Stimulated activated CD8-positive, alpha-beta memory T cell treated with anti-CD3 and anti-CD28 coated beads, Interleukin-12 subunit alpha, Interleukin-12 subunit beta, amount 100 ng/mL, for 4 hours (primary cell): ENCODE results near the gene GRID1.

ENCODE experiments used
- DNase-seq: peaks from one replicate; pipeline ENCODE4 v3.0.0-alpha.2; 2020; ENCODE audit warnings: low read depth

Gene GRID1

GRCh38 chr10:86312701-86313270 is 53.8 kb downstream of the GRID1 start:
- DNase-seq, result no peak

DNA sequence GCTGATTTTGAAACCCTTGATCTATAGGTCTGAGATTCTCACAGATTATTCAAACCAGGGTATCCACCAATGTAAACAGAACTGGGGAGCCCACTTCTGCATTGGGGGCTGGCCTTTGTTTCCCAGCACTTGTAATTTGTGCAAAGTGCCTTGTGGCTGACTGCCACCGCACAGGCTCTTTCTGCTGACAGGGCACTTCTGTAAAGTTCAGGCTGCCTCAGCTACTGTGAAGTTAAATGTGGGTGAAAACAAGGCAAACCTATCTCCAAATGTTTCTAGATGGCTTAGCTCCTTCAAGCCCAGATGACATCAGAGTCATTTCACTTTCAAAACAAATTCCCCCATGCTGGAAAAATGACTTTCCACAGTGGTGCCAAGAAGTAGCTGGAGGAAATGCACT is 54.7 kb downstream of the GRID1 start:
- DNase-seq, result no peak

DNA sequence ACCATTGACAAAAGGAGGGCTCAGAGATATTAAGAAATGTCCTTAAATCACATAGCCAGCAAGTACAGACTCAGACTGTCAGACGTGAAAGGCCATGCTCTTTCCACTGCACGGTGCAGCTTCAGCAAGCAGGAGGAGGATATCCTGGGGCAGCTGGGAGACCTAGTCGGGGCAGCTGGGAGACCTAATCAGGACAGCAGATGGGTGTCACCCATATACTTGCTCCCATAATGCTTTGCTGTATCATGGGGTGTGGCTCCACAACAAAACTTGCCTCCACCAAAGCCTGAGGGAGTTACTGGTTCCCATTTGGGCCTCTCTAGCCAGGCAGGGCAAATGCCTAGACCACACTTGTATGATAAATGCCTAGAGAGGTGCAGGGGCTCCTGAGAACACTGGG is 55.4 kb downstream of the GRID1 start:
- DNase-seq, result no peak

DNA sequence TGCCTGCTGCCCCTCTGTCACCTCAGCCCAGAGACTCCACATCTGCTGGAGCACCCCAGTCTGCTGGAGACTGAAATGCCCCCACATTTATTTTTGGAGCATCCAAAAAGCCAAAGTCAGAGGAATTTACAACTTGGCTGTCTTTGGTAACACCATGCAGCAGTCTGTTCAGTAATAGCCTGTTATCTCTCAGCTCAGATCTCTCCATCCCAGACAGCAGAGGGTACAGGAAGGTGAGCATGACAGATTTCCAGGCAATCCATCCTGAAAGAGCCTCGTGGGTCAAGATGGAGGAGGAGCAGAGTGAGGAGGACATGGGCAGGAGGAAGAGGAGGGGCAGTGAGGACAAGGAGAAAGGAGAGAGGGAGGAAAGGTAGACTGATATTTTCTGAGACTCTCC is 55.9 kb downstream of the GRID1 start:
- DNase-seq, result no peak

GRCh38 chr10:86310291-86310690 is 56.3 kb downstream of the GRID1 start:
- no peak for DNase-seq

- DNase-seq, result no peak
Observed at GRCh38 chr10:86308056-86308455, 58.5 kb downstream of the GRID1 start.

DNA sequence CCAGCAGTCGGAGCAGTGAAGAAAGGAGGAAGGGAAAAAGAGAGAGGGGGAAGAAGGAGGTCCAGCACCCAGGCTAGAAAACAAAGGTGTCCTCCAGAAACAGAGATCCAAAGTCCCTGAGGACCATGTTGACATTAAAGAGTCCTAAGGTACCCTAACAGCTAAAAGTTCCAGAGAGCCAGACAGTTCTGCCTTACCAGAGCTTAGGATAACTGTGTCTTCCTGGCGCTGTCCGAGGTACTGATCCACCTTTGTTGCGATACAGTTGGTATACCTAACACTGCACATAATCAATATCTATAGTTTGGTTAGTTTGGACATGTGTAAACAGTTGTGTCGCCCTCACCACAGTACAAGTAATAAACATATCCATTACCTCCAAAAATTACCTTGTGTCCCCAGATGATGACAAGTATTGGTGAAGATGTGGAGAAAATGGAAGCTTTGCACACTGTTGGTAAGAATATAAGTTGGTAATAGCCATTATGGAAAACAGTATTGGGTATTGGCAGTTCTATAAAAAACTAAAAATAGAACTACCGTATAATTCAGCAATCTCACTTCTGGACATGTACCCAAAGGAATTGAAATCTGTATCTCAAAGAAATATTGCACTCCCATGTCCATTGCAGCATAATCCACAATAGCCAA is 59.8 kb downstream of the GRID1 start:
- no peak for DNase-seq

GRCh38 chr10:86305521-86305920 is 61.1 kb downstream of the GRID1 start:
- DNase-seq, result no peak

GRCh38 chr10:86304436-86304835 is 62.2 kb downstream of the GRID1 start:
- no peak for DNase-seq

DNA sequence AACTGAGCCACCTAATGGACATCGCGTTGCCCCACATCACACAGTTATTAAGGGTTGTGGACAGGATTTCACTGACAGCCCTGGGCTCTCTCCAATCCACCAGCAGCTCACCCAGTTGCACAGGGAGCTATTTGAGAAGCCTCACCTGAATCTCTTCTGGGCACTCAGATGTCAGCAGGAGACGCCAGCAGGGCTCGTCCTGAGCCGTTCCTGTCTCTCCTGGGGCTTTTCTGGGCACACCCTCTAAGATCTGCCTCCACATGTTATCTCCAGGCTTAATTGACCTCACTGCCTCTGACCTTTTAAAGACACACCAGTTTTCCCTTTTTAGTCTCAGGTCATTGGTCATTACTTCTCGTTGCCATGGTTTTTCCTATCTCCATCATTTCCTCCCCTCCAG is 63.0 kb downstream of the GRID1 start:
- DNase-seq, result no peak

GRCh38 chr10:86301971-86302370 is 64.6 kb downstream of the GRID1 start:
- no peak for DNase-seq

DNA sequence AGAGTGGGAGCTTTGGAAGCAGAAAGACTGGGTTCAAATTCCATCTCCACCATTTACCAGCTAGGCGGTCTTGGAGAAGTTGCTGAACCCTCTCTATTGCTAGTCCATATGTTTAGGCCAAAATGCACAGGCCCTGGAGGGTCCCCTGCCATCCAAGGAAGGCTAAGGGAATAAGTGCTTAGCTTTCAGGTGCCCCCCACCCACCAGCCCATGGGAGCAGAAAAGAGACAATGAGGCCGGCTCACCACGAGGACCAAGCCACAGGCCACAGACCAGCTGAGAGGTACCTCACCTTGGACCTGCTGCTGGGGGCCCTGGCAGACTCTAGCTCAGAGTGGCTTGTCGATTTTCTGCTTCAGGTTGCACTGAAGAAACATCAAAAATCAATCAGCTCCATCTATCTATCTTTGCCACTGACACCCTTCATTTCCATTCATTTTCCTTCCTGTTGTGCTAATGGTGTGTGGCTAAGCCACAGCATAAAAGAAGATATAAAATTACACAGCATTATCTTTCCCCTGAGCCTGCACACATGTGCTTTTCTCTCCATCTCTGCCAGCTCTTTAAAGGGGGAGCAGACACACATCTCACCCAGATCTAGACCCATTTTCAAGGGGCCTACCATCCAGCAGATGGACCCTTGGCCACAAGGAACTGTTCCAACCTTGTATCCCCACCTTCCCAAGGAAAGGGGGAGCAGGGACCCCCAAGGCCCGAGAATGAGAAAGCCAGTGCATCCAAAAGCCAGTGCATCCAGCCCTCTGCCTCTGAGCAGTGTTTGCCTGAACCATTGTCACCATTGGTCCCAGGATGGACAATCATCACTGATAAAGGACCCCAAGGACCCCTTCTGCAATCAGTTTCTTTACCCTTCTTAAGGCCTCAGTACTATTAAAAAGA is 65.4 kb downstream of the GRID1 start:
- no peak for DNase-seq

- no peak for DNase-seq
Observed at GRCh38 chr10:86300399-86300925, 66.1 kb downstream of the GRID1 start.

DNA sequence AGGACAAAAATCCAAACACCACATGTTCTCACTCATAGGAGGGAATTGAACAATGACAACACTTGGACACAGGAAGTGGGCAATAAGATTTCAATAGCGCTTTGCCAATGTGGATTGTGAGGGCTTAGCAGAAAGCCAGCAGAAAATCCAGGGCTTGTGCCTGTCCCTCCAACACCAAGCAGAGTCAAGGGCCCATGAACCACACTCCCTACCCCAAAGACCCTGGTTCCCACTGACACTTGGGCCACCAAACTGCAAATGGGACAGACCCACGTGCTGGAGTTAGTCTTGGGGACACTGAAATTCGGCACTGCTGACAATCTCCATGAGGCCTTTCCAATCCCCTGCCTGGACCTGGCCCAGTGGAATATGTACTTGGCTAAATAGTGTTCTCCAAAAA is 67.0 kb downstream of the GRID1 start:
- DNase-seq, result no peak

DNA sequence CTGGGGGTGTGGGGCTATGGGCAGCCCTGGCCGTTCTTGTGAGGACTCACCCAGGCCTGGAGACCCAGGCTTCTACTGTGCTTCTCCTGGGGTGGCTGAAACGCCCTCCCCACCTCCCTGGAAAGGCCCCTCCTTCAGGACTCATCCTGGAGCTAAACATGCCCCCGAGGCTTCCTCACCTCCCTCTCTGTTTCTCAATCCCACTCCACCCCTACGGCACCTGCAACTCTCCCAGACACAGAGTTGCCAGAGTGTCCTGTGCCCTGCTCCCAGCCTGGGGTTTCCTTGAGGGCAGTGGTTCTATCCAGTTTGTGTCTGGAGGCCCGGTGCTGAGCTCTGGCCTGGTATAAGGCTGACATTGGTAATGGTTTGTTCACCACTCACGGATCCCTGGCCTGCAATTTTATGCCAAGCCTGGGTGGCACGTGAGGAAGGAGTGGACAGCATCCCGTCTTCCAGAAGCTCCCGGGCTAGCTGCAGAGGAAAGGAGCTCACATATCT is 68.0 kb downstream of the GRID1 start:
- no peak for DNase-seq

DNA sequence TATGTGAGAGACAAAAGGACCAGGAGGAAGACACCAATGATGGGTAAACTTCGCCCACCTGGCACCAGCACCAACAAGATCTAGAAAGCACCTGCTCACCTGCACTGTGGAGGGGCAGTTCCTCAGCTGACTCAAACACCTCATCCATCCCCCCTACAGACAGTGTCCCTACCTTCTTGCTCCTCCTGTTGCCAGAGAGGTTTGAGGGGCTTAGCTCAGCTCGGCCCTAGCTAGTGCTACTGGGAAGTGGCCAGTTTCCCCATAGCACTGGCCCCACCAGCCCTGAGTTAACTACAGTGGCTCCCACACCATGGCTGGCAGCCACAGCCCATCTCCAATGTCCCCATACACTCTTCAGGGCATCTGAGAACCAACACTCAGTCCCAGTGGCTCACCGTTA is 70.8 kb downstream of the GRID1 start:
- no peak for DNase-seq

GRCh38 chr10:86295351-86295750 is 71.2 kb downstream of the GRID1 start:
- no peak for DNase-seq

GRCh38 chr10:86294346-86295265 is 72.0 kb downstream of the GRID1 start:
- DNase-seq, result no peak

- no peak for DNase-seq
Observed at GRCh38 chr10:86293396-86293791, 73.2 kb downstream of the GRID1 start.

GRCh38 chr10:86292462-86293395 is 73.9 kb downstream of the GRID1 start:
- DNase-seq, result no peak
